Epidermal melanocyte (primary cell): ENCODE measurements around the gene CCDC85B.

ENCODE experiments used
- DNase-seq: peaks from one replicate; pipeline ENCODE4 v3.0.0; 2011; ENCODE audit warnings: low spot score; ENCODE audit not compliant: insufficient read length

The CCDC85B gene

GRCh38 chr11:65857500-65857852, 33.0 kb upstream of the CCDC85B start:
- DNase-seq, result no peak

- DNase-seq, result peak; percentile 91
These were observed 32.4 kb upstream of the CCDC85B start, which contains the start of gene CFL1 for GRCh38 chr11:65857853-65858680. Gene CFL1 (minus strand): TSS chr11:65858180. CDS start chr11:65858099, 81 bp downstream.

GRCh38 chr11:65858681-65859087, 31.8 kb upstream of the CCDC85B start:
- no peak for DNase-seq

- peak; percentile 91 for DNase-seq
These were observed 31.2 kb upstream of the CCDC85B start for GRCh38 chr11:65859095-65859811.

GRCh38 chr11:65859812-65860277, 30.6 kb upstream of the CCDC85B start:
- no peak for DNase-seq

GRCh38 chr11:65860278-65861164, 30.0 kb upstream of the CCDC85B start, which contains the start of gene MUS81:
Gene MUS81 (plus strand): TSS chr11:65860433. CDS start chr11:65860754, 321 bp downstream.
- DNase-seq, result peak; percentile 98

GRCh38 chr11:65861165-65861505, 29.3 kb upstream of the CCDC85B start:
- DNase-seq, result no peak

- DNase-seq, result no peak
These were observed 28.8 kb upstream of the CCDC85B start for GRCh38 chr11:65861533-65862183.

- DNase-seq, result no peak
These were observed 28.2 kb upstream of the CCDC85B start for GRCh38 chr11:65862191-65862735.

GRCh38 chr11:65862941-65863888, 27.3 kb upstream of the CCDC85B start:
- DNase-seq, result no peak

- no peak for DNase-seq
These were observed 26.4 kb upstream of the CCDC85B start for GRCh38 chr11:65863889-65864705.

- DNase-seq, result no peak
These were observed 25.6 kb upstream of the CCDC85B start for GRCh38 chr11:65864706-65865471.

- DNase-seq, result no peak
These were observed 24.8 kb upstream of the CCDC85B start for GRCh38 chr11:65865550-65866172.

GRCh38 chr11:65866509-65867283, 23.8 kb upstream of the CCDC85B start:
- no peak for DNase-seq

GRCh38 chr11:65867284-65868071, 23.0 kb upstream of the CCDC85B start:
- DNase-seq, result no peak
